ENCODE measurements around the gene PLA2G4A. TPM values are rescaled to one million over a fixed set of nuclear protein-coding genes. Genes with fewer than 3 reads are reported as not detected.
A peak's percentile ranks its signal among the peaks of the same experiment; 100 is the strongest.

The PLA2G4A gene
- total RNA-seq, 1 experiment from 2014 or later = 35.7 TPM

DNA sequence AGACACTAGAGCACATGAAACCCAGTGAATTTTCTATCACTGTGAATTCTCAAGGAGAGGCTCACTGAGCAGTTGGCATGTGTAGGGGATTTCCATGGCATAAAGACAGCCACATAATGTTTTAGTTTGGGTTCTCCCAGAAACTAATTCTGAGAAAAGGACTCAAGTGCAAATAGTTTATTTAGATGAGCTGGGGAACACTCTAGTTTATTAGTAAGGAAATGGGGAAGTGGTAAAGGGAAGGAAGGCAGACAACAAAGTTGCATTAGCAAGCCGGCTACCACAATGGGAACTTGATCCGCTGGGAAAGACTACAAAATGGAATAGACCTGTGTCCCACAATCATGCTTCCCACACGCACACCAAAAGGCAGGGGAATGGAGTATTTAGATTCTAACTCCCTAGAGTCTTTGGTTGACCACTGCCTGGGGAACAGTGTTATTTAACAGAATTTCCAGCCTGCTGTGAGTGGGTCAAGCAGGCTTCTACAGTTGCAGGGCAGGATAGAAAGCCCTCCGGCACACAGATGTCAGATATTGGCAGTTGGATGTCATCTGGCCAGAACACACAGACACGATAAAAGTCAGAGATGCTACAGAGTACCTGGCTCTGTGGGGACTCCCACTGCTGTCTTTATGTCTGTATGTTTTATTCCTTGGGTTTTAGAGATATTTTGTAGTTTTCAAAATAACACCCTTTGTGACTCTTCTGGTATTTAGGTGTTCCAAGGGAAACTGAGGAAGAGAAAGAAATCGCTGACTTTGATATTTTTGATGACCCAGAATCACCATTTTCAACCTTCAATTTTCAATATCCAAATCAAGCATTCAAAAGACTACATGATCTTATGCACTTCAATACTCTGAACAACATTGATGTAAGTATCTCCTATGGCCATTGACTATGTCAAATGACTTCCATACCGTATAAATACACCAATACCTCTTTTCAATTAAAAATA is 150.1 kb downstream of the PLA2G4A start:
- DNase-seq (ENCODE audit: low read depth, low spot score) = no peak
- in situ Hi-C loops (cut with HindIII; ENCODE audit: low pct_unique_long_range_greater_than_20kb, low sequenced_read_pairs) = loop anchor here (25.0 kb wide), 1 partner anchor 367 kb away; no protein-coding TSS in a partner anchor

DNA sequence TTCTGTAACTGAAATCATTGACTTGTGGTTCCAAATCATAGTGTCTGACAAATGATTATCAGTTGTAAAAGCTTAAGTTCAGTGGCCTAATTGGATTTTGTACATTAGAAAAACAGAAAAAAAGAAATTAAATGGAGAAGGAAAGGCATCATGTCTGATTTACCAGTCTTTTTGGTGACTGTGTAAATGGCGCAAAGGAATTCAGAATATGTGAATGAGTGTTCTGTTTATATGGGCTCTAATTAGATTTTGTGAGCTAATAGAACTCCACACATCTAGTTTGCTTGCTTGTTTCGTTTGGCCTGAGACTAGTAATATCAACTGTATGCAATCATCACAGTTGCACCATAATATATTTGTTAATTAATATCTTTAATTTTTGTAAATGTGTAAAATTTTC is 151.7 kb downstream of the PLA2G4A start:
- in situ Hi-C loops (cut with HindIII; ENCODE audit: low pct_unique_long_range_greater_than_20kb, low sequenced_read_pairs) = loop anchor here (25.0 kb wide), 1 partner anchor 368 kb away; no protein-coding TSS in a partner anchor
- no peak for DNase-seq (ENCODE audit: low read depth, low spot score)

DNA sequence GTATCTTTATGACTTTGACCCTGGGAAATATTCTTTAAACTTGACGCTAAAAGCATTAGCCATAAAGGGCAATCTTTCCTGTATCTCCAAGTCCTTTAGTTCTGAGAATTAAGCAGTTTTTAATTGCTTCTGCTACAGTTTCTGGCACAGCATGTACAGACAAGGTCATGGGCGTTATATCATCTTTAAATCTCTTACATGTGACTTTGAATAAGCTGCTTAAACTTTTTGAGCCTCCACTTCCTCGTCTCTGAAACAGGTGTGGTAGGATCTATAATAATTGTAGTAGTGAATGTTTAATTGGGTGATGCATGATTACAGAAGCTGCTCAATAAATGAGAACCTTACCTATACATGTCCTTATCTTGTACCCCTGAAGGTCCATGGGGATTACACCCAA is 153.4 kb downstream of the PLA2G4A start:
- in situ Hi-C loops (cut with HindIII; ENCODE audit: low pct_unique_long_range_greater_than_20kb, low sequenced_read_pairs) = loop anchor here (25.0 kb wide), 1 partner anchor 370 kb away; no protein-coding TSS in a partner anchor

DNA sequence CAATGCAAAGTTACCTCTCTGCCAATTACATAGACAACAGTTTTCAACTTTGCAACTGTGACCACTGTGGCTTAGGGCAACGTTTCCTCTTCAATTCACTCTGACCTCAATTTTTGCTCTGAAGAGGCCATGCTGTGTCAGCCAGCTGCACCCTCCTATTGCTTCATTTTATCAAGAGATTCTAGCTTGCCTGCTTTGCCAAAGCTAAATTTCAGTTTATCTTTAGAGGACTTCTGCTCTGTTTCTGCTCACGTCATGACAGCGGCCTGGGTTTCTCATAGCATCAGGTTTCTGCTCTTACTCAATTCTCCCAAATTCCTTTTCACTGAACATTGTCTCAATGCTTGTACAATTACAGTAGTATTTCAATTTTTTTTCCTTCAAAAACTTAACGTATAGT is 154.6 kb downstream of the PLA2G4A start:
- no peak for DNase-seq (ENCODE audit: low read depth, low spot score)
- in situ Hi-C loops (cut with HindIII; ENCODE audit: low pct_unique_long_range_greater_than_20kb, low sequenced_read_pairs) = loop anchor here (25.0 kb wide), 1 partner anchor 371 kb away; no protein-coding TSS in a partner anchor

More for the DNA sequence above, 153.4 kb downstream of the PLA2G4A start:
- DNase-seq (ENCODE audit: low read depth, low spot score) = no peak

DNA sequence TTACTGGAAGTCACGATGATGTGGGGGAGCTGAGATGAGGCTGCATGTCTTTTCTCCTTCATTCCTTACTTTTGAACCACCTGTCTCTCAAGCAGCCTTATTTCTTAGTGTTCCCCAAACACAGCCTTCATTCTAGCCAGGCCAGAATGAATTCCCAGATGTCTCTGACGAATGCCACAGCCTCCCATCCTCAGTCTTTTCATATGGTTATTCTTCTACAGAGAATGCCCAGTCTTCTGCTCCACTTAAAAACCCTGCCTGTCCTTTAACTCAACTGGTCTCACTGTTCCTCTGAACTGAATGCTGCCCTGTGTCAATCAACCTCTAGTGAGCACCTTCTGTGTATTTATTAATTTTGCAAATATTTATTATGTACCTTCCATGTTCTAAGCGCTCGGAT is 156.2 kb downstream of the PLA2G4A start:
- no peak for DNase-seq (ENCODE audit: low read depth, low spot score)
- in situ Hi-C loops (cut with HindIII; ENCODE audit: low pct_unique_long_range_greater_than_20kb, low sequenced_read_pairs) = loop anchor here (25.0 kb wide), 1 partner anchor 373 kb away; no protein-coding TSS in a partner anchor

DNA sequence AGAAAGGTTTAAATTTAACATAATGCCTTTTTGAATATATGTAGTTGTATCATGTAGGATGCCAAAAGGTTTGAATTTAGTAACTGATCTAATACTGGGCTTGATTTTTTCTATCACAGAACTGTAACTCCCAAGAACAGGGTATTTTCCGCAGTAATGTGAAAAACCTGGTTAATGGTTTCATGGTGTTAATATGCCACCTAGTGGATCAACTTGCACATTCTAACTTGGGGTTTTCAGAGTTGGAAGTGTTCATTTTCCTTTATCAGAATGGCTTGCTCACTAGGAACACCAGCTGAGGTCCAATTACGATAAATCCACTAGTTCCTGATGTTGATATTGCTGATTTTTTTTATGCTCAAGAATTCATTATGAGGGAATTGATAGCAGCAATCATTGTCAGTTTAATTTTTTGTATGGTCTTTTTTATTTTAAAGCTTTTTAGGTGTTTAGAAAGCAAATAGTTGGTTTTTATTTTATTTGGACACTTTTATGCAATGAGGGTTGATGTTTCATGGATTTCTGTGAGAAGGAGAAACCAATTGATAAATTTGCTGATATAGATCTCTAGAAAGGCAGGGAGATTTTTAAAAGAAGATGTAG is 157.2 kb downstream of the PLA2G4A start:
- DNase-seq (ENCODE audit: low read depth, low spot score) = peak; percentile 74
- in situ Hi-C loops (cut with HindIII; ENCODE audit: low pct_unique_long_range_greater_than_20kb, low sequenced_read_pairs) = loop anchor here (25.0 kb wide), 1 partner anchor 374 kb away; no protein-coding TSS in a partner anchor

DNA sequence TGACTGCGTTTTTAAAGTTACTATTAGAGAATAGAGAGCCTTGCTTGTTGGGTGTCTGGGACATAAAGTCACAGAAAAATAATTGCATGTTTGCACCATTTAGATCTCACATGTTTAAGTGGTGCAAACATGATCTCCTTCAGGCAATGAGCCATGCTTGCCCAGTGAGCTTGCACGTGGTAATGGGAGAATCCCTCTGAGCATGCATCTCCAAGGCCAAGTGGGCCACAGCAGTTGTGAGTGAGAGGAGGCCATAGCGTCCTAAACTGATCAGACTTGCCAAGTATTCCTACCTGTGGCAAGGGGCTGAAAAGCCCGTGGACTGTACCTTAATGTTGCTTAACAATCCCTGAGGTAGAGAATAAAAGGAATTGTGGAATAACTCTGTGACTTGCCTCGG is 158.3 kb downstream of the PLA2G4A start:
- no peak for DNase-seq (ENCODE audit: low read depth, low spot score)
- in situ Hi-C loops (cut with HindIII; ENCODE audit: low pct_unique_long_range_greater_than_20kb, low sequenced_read_pairs) = loop anchor here (25.0 kb wide), 1 partner anchor 375 kb away; no protein-coding TSS in a partner anchor

DNA sequence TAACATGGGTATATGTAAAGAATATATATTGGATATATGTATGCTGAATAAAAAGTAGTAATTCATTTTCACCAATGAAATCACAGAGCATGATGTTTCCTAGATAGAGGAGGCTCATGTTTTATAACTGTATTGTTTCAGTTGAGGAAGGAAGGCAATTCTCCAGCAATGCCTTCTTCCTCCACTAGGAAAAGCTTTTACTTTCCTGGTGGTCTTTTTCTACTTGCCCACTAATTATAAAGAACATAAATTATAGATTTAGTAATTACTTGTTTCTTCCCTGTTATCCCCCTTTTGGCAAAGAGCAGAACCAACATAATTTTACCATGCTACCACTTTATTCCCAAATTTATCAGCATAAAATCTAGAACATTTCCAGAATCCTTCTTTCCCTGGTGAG is 159.0 kb downstream of the PLA2G4A start:
- in situ Hi-C loops (cut with HindIII; ENCODE audit: low pct_unique_long_range_greater_than_20kb, low sequenced_read_pairs) = loop anchor here (25.0 kb wide), 1 partner anchor 375 kb away; no protein-coding TSS in a partner anchor
- no peak for DNase-seq (ENCODE audit: low read depth, low spot score)

DNA sequence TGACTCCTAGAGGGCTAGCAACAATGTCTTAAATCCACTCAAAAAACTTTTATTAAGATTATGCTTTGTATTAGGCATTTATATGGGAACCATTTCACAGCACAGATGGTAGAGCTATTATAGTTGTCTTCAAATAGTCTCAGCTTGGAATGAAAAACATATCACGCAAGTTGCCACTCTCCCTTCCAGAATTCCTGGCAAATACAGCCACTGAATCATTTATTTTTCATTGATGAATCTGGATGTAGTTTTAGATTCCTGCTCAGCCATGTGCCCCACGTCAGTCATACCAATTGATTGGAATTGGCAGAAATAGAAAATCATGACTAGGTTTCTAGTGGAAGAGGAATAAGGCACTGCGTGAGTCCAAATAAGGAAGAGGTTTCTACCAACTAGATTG is 165.2 kb downstream of the PLA2G4A start:
- DNase-seq (ENCODE audit: low read depth, low spot score) = no peak
- in situ Hi-C loops (cut with HindIII; ENCODE audit: low pct_unique_long_range_greater_than_20kb, low sequenced_read_pairs) = loop anchor here (25.0 kb wide), 1 partner anchor 382 kb away; no protein-coding TSS in a partner anchor

DNA sequence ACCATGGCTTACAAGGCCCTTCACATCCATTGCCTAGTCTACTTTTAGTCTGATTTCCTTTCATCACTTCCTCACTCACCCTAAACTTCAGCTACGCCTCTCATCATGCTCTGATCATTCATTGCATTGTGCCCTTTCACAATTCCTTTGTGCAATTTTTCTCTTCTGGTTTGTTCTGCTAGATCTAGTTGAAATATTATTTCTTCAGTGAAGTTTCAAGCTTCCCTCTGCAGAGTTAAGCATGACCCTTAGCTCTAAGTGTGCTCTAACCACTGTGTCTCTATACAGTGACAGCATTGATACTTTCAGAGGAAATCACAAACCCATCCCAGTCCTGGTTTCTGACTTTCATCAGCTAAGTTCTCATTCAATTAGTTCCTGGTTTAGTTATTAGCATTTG is 166.1 kb downstream of the PLA2G4A start:
- in situ Hi-C loops (cut with HindIII; ENCODE audit: low pct_unique_long_range_greater_than_20kb, low sequenced_read_pairs) = loop anchor here (25.0 kb wide), 1 partner anchor 383 kb away; no protein-coding TSS in a partner anchor
- DNase-seq (ENCODE audit: low read depth, low spot score) = no peak

DNA sequence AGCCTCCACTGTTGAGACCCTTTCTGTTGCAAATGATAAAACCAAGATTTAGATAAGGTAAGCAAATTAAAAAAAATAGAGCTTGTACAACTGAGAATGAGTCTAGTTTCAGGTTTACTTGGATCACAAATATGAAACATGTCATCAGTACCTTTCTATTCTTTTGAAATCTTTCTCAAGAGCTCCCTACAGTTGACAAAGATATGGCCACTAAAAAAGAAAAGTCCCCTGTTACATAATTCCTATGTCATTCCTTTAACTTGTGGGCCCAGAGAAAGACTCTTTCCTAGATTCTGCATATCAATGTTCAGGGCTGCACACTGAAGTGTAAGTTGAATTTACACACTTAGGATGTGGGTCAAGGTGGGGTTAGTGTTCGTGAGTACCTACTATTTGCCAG is 168.1 kb downstream of the PLA2G4A start:
- in situ Hi-C loops (cut with HindIII; ENCODE audit: low pct_unique_long_range_greater_than_20kb, low sequenced_read_pairs) = loop anchor here (25.0 kb wide), 1 partner anchor 385 kb away; no protein-coding TSS in a partner anchor
- no peak for DNase-seq (ENCODE audit: low read depth, low spot score)

DNA sequence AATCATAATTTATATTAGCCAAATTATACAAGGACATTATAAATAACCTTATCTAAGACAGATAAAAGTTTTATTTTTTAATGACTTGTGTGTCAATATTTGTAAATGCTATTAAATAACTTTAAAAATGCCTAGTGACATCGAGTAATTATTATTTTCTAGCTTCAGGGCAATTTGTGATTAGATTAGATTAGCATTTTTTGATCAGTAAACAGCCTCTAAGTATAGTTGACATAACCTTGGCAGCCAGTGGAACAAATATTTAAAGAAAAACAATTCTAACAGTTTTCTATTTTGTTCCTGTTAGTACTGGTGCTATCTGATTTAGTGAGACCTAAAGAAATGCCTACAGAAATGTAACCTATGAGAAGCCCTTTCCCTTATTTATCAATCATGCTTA is 169.1 kb downstream of the PLA2G4A start:
- no peak for DNase-seq (ENCODE audit: low read depth, low spot score)
- in situ Hi-C loops (cut with HindIII; ENCODE audit: low pct_unique_long_range_greater_than_20kb, low sequenced_read_pairs) = loop anchor here (25.0 kb wide), 1 partner anchor 386 kb away; no protein-coding TSS in a partner anchor

DNA sequence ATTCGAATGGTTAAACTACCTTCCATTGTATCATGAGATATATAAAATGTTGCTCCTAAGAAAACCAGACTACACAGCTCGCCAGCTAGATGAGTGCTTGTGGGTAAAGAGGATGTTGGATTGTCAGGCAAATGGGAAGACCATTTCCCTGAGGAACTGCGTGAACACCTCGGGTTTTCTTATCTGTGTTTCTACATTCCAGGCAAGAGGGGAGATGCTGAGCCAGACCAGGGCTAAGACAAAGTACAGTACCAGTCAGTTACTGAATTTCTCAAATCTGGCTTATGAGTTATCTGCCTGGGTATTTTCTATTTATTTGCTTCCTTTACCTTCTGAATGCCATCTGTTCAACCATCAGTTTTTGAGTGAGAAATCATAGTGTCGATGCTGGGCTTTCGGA is 170.8 kb downstream of the PLA2G4A start:
- no peak for DNase-seq (ENCODE audit: low read depth, low spot score)
- in situ Hi-C loops (cut with HindIII; ENCODE audit: low pct_unique_long_range_greater_than_20kb, low sequenced_read_pairs) = loop anchor here (25.0 kb wide), 1 partner anchor 387 kb away; no protein-coding TSS in a partner anchor

DNA sequence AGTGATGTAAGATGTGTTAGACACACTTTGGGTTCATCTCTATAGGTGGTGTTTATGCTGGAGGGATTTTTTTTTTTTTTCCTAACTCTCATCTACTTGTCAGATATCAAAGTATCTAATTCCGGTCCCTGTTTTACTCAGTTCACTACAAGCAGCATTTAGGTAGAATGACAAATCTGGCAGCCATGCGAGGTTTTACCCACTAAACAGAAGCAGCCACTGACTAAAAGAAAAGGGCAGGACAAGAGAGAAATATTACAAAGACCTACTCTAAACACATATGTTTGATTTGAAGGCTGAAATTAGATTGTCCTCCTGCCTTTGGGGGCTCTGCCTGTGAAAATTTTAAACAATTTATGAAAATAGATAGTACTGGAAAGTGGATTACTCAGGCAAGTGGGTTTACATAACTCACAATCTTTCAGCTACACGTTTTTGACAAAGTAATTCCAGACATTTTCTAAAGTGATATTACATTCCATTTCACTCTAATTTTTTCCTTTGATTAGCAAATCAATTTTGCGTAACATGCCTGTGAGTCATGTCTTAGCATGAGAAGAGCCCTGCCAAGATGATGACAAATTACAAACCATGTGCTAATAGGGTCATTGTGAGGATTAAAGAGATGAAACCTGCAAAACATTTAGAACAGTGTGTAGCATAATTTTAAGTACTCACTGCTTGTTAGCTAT is 172.6 kb downstream of the PLA2G4A start:
- in situ Hi-C loops (cut with HindIII; ENCODE audit: low pct_unique_long_range_greater_than_20kb, low sequenced_read_pairs) = no loop called here
- DNase-seq (ENCODE audit: low read depth, low spot score) = no peak

DNA sequence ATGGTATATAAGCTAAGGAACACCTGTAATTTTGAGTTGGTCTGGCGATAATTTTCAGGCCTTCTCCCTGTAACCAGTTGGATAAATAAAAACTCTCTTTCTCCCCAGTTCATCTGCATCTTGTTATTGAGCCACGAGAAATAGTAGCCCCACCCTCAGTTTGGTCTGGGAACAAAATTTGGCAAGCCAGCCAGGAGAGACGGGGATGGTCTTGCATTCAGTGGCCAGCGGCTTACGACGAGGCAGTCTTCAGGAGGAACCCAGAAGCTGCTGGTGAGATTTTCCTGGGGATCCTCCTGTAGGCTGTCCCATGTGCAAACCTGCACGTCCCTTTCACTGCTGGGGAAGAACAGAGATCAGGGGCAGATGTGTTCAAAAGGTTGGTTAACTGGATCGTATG is 174.6 kb downstream of the PLA2G4A start:
- DNase-seq (ENCODE audit: low read depth, low spot score) = no peak
- in situ Hi-C loops (cut with HindIII; ENCODE audit: low pct_unique_long_range_greater_than_20kb, low sequenced_read_pairs) = no loop called here

DNA sequence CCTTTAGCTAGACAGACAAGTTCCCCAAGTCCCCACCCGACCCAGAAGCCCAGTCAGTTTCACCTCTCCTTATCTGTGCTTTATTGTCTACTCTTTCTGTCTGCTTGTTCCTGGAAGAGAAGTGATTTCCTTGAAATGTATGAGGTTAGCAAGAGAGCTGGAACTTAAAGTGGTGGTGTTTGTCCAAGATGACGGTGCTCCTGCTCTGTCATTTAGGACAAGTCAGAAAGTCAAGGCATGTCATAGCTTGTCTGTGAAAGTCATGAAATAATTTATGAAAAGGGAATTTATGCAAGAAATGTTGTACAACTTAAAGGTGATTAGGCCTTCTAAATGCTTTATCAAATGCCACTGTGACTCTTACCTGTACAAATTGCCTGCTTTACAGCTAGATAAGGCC is 178.1 kb downstream of the PLA2G4A start:
- DNase-seq (ENCODE audit: low read depth, low spot score) = no peak
- in situ Hi-C loops (cut with HindIII; ENCODE audit: low pct_unique_long_range_greater_than_20kb, low sequenced_read_pairs) = no loop called here

DNA sequence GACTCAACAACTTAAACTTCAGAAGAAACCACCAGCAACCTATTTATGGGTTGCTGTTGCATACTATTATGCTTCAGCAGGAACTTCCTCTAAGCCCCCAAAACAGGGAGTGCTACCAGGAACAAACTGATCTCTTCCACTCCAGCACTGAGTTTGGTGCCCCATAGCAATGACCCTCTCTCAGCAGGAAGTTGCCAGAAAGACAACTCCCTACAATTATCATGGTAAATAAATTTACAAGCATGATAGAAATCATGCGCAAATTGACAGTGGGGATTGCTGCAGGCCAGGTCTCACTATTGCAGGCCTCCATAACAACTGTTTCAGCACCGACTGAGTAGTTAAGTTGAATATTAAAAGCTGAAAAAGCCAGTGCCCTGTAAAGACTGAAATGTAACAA is 180.6 kb downstream of the PLA2G4A start:
- DNase-seq (ENCODE audit: low read depth, low spot score) = no peak
- in situ Hi-C loops (cut with HindIII; ENCODE audit: low pct_unique_long_range_greater_than_20kb, low sequenced_read_pairs) = no loop called here
